Adipose tissue (tissue), 3 donors: ENCODE results near the gene H6PD. TPM values are rescaled to one million over a fixed set of nuclear protein-coding genes. Genes with fewer than 3 reads are reported as not detected.

Experiments used
- H3K27ac ChIP-seq: one replicate; pipeline ENCODE4 v1.5.1; 2013; ENCODE audit warnings: low read depth, low read length
- WGBS, 3 donors: extraction: QIAGEN DNeasy Blood & Tissue Kit; methylation state at CpG; one replicate each; pipeline ENCODE4 v1.1.7; 2013; 5-methylcytosine and 5-hydroxymethylcytosine counted together
- polyA plus RNA-seq, 3 donors: library from polyadenylated mRNA; stranded (reverse); fragments of 200-250 nt; gene quantifications; one replicate each; pipeline ENCODE4 v1.2.3, GENCODE V29; 2013
- donor health status: healthy with polysubstance abuse.
- donor health status: Bipolar disorder and iron deficiency.
- donor health status: healthy.

H6PD gene
- polyA plus RNA-seq, 3 donors: 12.5 to 28.0 (median 19.3) TPM

DNA sequence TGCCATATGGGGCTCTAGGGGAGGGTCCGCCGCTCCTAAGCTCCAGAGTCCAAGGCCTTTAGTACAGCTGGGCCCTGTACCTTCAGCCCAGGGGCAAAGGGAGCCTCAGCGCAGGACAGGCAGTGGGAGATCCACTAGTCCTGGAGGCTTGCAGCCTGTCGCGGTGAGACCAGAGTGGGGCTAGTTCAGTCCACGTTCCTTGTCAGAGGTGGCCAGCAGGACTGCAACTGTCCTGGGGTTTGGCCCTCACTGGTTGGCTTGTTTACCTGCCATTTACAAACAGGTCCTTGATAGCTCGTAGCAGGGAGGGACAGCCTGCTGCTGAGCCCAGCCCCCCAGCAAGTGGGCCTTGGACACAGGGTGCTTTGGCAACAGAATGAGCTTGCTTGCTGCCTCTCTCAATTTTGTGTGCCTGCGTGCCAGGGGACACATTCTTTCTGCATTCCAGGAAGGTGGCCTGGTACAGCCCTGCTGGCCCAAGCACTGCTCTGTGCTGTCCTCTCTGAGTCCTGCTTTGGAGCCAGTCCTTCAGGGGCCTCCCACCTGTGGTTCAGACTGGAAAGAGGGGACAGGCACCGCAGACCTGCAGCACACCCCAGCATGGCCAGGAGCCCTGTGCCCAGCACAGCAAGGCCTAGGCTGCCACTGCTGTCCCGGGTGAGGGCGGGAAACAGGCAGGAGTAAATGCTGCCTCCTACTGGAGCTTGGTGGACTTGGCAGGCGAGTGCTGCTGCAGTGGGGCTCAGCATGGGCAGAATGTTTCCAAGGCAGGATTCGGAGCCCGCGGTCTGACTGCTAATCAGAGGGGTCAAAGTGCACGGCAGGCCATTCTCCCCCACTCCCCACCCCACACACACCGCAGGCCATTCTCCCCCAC, 15.2 kb downstream of the H6PD start:
- no peak overlapping the region for H3K27ac ChIP-seq
- 39 to 73% (median 64%) methylated on average over 15 to 17 of the region's 17 CpGs for WGBS, 3 donors

DNA sequence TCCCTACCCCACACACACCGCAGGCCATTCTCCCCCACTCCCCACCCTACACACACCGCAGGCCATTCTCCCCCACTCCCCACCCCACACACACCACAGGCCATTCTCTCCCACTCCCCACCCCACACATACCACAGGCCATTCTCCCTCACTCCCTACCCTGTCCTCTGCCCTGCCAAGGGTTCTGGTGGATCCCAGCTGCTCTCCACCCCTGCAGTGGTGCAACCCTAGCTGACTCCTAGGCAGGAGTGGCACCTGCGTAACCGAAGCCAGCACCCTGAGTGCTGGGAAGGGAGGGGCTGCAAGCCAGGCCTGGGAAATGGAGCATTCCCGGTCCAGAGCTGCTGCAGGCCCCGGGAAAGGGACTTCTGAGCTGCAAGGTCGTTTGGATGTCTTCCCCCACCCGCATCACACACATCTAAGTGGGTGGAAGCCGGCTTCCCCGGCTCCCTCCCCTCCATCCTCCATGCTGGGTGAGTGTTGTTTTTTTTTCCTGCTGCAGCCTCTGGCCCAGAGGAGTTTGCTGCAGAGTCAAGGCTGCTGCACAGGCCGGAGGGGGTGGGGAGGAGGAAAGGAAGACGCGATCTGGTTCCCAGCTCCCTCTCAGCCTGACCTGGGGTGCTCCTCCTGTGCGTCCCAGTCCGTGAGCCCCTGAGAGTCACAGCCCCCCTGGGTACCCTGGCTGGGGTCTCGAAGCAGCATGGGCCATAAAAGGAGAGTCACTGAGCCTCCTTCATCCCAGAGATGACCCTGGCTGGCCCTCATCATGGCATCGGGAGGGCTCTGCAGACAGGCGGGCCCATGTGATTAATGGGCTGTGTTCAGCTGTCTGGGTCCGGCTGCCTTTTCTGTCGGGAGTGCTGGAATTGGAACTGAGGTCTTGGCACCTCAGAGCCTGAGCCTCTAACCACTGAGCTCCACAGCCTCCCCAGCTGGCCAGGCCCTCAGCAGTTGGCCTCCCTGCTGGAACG, 16.1 kb downstream of the H6PD start:
- no peak overlapping the region for H3K27ac ChIP-seq
- WGBS, 3 donors: 52 to 58% (median 56%) methylated on average over 21 of the region's 21 CpGs

DNA sequence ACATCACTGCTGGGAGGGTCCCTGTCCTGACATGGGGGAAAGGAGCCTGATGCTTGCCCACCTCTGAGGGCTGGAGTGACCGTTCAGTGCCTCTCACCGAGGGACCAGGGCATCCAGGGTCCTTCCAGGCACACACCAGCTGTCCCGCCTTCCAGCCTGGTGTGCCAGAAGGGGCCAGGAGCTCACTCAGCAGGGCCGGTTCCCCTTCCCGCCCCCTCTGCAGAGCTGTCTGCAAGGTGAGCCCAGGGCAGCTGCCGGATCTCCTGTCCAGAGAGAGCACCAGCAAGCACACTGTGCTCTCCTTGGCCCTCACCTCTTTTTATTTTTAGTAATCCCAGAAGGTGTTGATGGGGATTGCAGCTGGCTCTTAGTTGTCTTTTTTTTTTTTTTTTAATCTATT, 16.9 kb downstream of the H6PD start:
- H3K27ac ChIP-seq: no peak overlapping the region
- 46 to 66% (median 56%) methylated on average over 6 of the region's 6 CpGs for WGBS, 3 donors

DNA sequence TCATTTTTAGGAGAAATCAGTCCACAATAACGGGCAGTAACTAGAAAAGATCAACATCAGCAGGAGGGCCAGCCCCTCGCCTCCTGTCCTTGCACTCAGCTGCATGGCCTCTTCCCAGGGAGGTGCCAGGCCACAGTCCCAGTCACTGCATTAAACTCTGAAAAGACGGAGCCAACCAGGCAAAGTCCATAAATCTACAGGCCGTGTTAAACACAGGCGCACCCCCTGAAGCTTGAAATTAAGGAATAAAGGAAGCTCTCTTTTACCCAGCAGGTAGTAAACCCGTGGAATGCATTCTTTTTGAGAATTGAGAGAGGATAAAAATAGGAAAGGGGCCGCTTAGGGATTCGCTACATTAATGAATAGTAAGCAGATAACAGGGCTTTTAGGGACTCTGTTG, 18.4 kb downstream of the H6PD start:
- H3K27ac ChIP-seq: no peak overlapping the region

DNA sequence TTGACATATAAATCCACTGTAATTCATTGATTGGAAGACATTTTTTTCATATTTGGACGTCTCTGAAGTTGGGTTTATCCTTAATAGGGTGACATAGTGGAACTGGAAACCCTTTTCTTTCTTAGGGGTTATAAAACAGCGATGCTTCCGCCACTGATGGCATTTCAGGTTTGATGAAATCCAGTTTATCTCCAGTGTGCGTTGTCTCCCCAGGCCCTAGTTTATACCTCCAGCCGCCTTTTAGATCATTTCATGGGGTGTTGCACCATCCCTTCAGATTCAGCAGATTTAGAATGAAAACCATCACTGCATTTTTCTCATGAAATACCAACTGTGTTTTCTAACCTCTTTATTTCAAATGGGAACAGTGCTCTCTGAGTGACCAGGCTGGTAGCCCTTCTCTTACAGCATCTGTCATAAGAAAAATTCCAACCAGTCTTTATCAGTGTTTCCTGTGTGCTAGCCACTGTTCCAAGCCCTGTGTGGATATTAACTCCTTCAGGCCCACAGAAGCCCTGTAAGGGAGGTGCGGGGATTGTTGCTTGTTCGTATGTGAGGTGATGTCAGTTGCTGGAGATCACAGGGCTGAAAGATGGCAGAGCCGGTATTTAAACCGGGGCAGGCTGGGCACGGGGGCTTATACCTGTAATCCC, 19.0 kb downstream of the H6PD start:
- WGBS, 3 donors: 81 to 88% (median 83%) methylated on average over 10 of the region's 10 CpGs
- H3K27ac ChIP-seq: no peak overlapping the region

More for the DNA sequence above, 18.4 kb downstream of the H6PD start:
- WGBS, 3 donors: 74 to 88% (median 83%) methylated on average over 8 of the region's 8 CpGs

DNA sequence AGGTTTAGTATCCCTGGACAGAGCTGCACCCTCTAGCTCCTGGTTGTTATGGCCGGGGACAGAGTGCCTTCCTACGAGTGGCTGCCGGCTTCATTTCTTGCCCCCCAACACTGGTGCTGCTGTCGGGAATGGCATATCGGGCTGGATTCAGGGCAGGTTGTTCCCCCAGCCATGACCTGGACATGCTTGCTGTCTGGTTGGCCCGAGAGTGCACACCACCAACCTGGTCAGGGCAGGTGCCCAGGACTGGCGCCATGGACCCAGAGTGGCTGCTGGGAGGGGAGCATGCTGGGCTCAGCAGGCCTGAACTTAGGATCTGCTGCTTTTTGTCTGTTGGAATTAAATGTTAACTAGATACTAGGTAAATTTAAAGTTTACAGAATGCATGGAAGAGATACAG, 21.8 kb downstream of the H6PD start:
- no peak overlapping the region for H3K27ac ChIP-seq
- 94 to 95% (median 95%) methylated on average over 7 of the region's 7 CpGs for WGBS, 3 donors

DNA sequence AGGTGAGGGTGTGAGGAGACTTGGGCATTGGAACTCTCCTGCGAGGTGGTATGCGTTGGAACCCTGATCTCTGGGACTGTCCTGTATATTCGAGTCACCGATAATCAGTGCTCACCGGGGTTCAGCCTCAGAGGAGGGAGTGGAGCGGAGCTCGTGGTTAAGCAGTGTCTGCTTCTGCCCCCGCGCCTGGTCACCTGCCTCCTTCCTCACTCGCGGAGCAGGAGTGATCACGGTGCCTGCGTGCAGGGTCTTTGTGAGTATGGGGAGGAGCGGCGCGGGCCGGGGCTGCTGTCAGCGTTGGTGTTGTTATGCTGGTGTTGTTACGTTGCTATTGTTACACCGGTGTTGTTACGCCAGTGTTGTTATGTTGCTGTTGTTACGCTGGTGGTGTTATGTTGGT, 23.3 kb downstream of the H6PD start:
- WGBS, 3 donors: 94 to 95% (median 95%) methylated on average over 22 of the region's 22 CpGs

DNA sequence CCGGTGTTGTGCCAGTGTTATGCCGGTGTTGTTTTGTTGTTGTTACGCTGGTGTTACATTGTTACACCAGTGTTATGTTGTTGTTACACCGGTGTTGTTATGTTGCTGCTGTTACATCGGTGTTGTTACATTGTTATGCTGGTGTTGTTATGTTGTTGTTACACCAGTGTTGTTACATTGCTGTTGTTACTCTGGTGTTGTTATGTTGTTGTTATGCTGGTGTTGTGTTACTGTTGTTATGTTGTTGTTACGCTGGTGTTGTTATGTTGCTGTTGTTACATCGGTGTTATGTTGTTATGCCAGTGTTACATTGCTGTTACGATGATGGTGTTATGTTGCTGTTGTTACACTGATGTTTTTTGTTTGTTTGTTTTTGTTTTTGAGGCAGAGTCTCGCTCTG, 24.1 kb downstream of the H6PD start:
- WGBS, 3 donors: 98 to 99% (median 98%) methylated on average over 9 of the region's 9 CpGs

More for the DNA sequence above, 23.3 kb downstream of the H6PD start:
- H3K27ac ChIP-seq: no peak overlapping the region

DNA sequence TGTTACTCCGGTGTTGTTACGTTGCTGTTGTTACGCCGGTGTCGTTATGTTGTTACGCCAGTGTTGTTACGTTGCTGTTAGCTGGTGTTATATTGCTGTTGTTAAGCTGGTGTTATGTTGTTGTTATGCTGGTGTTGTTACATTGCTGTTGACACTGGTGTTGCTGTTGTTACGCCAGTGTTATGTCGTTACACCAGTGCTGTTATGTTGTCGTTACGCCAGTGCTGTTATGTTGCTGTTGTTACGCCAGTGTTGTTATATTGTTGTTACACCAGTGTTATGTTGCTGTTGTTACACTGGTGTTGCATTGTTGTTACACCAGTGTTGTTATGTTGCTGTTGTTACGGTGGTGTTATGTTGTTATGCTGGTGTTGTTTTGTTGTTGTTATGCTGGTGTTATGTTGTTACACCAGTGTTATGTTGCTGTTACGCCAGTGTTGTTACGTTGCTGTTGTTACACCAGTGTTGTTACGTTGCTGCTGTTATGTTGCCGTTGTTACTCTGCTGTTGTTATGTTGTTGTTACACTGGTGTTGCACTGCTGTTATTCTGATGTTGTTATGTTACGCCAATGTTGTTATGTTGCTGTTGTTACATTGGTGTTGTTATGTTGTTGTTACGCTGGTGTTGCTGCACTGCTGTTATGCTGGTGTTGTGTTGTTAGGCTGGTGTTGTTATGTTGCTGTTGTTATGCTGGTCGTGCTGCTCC, 25.6 kb downstream of the H6PD start:
- 93 to 97% (median 95%) methylated on average over 20 of the region's 20 CpGs for whole genome bisulfite sequencing, 3 donors

More for the DNA sequence above, 24.1 kb downstream of the H6PD start:
- no peak overlapping the region for H3K27ac ChIP-seq

DNA sequence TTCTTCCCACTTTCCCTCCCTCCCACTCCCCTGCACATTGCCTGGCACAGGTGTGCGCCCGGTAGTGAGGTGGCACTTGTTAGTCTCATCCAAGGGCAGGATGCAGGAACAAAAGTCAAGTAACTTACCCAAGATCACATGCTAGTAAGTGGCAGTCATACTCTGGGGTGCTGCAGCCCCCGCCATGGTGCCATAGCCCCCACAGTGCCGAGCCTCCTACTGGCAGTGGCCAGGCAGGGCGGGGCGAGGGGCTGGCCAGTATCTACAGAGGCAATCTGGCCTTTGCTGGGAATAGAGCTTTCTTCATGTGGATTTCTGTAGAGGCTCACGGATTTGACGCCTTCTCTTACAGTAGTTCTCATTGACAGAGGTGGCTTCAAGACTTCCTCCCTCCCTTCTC, 26.9 kb downstream of the H6PD start:
- H3K27ac ChIP-seq: no peak overlapping the region
- WGBS, 3 donors: 82 to 93% (median 90%) methylated on average over 8 of the region's 8 CpGs

More for the DNA sequence above, 25.6 kb downstream of the H6PD start:
- H3K27ac ChIP-seq: no peak overlapping the region

DNA sequence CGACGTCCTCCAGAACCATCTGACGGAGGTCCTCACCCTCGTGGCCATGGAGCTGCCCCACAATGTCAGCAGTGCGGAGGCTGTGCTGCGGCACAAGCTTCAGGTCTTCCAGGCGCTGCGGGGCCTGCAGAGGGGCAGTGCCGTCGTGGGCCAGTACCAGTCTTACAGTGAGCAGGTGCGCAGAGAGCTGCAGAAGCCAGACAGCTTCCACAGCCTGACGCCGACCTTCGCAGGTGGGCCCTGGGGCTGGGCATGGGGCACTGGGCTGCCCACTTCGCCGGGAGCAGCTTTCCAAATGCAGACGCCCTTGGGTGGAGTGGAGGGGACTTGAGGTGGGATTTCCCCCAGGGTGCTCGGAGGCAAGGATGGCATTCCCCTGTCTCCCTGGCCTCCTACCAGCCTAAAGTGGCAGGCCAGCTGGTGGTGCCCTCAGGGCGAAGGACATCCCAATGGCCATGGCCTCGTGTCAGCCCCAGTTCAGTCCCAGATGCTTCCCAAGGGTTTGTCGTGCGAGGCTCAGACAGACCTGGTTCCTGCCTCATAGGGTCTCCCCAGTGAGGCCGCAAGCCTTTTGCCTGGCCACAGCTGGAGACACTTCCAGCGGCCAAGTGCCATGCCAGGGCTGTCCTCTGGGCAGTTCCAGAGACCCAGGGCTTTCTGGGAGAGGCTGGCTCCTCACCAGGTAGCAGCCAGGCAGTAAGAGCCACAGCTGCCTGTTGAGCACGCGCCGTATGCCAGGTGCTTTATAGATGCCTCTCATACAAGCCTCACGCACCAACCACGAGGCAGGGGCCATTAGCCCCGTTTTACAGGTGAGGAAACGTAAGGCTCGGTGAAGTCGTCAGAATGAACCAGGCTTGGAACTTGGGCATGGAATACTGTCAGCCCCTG, 27.8 kb downstream of the H6PD start:
- no peak overlapping the region for H3K27ac ChIP-seq
- 92 to 93% (median 92%) methylated on average over 33 of the region's 33 CpGs for WGBS, 3 donors

DNA sequence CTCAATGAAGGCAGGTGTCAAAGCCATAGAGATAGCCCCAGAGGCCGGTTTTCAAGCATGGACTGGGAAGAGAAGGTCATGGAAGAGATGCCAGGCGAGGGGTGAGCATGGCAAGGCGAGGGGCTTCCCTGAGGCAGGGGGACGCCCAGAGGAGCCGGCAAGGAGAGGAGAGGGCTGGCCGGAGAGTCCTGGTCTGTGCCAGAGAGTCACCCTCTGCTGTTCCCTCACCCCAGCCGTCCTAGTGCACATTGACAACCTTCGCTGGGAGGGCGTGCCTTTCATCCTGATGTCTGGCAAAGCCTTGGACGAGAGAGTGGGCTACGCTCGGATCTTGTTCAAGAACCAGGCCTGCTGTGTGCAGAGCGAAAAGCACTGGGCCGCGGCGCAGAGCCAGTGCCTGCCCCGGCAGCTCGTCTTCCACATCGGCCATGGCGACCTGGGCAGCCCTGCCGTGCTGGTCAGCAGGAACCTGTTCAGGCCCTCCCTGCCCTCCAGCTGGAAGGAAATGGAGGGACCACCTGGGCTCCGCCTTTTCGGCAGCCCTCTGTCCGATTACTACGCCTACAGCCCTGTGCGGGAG, 28.8 kb downstream of the H6PD start:
- no peak overlapping the region for H3K27ac ChIP-seq
- WGBS, 3 donors: 92 to 93% (median 93%) methylated on average over 26 of the region's 26 CpGs

DNA sequence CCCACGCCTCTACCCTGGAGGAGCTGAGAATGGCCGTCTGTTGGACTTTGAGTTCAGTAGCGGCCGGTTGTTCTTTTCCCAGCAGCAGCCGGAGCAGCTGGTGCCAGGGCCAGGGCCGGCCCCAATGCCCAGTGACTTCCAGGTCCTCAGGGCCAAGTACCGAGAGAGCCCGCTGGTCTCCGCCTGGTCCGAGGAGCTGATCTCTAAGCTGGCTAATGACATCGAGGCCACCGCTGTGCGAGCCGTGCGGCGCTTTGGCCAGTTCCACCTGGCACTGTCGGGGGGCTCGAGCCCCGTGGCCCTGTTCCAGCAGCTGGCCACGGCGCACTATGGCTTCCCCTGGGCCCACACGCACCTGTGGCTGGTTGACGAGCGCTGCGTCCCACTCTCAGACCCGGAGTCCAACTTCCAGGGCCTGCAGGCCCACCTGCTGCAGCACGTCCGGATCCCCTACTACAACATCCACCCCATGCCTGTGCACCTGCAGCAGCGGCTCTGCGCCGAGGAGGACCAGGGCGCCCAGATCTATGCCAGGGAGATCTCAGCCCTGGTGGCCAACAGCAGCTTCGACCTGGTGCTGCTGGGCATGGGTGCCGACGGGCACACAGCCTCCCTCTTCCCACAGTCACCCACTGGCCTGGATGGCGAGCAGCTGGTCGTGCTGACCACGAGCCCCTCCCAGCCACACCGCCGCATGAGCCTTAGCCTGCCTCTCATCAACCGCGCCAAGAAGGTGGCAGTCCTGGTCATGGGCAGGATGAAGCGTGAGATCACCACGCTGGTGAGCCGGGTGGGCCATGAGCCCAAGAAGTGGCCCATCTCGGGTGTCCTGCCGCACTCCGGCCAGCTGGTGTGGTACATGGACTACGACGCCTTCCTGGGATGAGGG, 29.7 kb downstream of the H6PD start:
- H3K27ac ChIP-seq: no peak overlapping the region
- WGBS, 3 donors: 91 to 95% (median 95%) methylated on average over 50 of the region's 50 CpGs

DNA sequence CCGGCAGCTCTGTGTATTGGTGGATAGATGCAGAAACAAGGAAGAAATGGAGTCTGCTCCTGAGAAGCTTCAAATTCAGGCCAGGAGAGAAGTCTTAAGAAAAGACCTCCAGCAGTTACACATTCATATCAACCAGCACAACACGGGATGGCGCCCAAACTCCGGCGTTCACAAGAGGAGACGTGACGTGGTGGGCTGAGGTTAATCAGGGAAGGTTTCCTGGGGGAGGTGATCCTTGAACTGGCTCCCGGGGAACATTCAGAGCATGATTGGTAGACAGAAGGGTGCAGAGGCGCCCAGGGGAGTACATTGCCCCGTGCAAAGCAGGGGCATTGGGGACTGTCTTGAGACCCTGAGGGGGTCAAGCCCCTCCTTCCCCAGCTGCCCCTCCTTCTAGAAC, 30.5 kb downstream of the H6PD start:
- no peak overlapping the region for H3K27ac ChIP-seq
- WGBS, 3 donors: 91 to 93% (median 92%) methylated on average over 10 of the region's 10 CpGs

DNA sequence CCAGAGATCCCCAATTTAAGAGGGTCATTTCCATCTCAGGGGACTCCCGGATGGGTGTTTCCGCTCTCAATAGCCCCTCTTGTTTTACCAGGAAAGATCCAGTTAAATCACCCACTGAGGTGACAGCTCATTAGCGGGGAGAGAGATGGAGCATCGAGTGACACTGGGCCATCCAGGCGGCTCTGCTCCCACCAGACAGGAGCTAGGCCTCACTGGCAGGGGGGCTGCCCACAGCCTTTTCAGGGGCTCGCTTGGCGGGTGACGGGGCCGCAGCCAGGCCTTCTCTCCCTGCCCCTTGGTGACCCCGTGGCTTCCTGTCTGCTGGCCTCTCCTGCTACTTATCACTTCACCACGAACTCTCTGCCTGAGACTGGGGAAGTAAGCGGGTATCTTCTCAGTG, 31.4 kb downstream of the H6PD start:
- no peak overlapping the region for H3K27ac ChIP-seq
- 78 to 87% (median 78%) methylated on average over 12 of the region's 12 CpGs for WGBS, 3 donors

DNA sequence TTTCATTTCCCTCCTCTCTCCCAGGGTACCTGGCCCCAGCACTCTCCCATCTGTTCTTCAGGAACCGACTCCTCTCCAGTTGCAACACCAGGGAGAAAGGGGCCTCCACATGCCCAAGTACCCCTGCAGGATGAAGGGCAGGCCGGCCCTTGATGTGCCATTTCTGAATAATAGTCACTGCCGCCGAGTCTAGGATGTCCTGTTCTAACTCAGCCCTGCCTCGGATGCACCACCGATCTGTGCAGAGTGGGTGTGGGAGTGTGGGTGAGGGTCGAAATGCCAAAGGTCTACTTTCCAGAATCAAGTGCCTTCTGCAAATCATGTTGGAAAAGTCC, 32.7 kb downstream of the H6PD start:
- H3K27ac ChIP-seq: no peak overlapping the region
- WGBS, 3 donors: 68 to 80% (median 78%) methylated on average over 7 of the region's 7 CpGs
